Measurements from ENCODE around the gene RGS21.

The RGS21 gene

DNA sequence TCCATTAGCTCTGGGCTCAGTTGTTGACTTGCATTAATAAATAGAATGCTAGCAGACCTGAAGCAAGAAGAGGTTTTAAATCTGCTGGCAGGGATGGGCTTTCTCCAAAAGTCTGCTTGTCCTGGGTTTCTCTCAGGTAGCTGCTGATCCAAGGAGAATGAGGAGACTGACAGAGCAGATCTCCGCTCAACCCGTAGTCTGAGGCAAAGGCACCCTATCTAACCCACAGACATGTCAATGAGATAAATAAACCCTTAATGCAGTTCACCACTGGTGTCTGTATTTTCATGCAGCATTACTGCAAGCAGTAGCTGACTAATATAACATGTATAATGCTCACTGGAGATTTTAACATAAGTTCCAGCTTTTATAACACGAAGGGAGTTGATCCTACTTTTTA is 44.1 kb upstream of the RGS21 start:
- no peak for TF ChIP-seq EZH2phosphoT487 (IDR thresholded peaks at IDR 0.05; ENCODE audit: borderline replicate concordance)
- TF ChIP-seq, protein P1, sequence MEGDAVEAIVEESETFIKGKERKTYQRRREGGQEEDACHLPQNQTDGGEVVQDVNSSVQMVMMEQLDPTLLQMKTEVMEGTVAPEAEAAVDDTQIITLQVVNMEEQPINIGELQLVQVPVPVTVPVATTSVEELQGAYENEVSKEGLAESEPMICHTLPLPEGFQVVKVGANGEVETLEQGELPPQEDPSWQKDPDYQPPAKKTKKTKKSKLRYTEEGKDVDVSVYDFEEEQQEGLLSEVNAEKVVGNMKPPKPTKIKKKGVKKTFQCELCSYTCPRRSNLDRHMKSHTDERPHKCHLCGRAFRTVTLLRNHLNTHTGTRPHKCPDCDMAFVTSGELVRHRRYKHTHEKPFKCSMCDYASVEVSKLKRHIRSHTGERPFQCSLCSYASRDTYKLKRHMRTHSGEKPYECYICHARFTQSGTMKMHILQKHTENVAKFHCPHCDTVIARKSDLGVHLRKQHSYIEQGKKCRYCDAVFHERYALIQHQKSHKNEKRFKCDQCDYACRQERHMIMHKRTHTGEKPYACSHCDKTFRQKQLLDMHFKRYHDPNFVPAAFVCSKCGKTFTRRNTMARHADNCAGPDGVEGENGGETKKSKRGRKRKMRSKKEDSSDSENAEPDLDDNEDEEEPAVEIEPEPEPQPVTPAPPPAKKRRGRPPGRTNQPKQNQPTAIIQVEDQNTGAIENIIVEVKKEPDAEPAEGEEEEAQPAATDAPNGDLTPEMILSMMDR (conservative IDR thresholded peaks at IDR 0.05; ENCODE audit: low read length): no peak
- Histone ChIP-seq H4K20me1 (ENCODE audit: insufficient read depth, low read length, poor library complexity, severe bottlenecking) (no peaks in the 10 kb centered on the region), H3K4me3 (ENCODE audit: low read length, poor library complexity, severe bottlenecking) (no peak overlapping the region), H3K9me3 (ENCODE audit: insufficient read depth, low read depth, low read length) (no peaks in the 10 kb centered on the region), H3K4me2 (ENCODE audit: low read depth, low read length, poor library complexity, severe bottlenecking) (no peak overlapping the region), H3K9me2 (replicated peaks; ENCODE audit: low read depth, low read length) (no peaks in the 10 kb centered on the region), H3K36me3 (ENCODE audit: insufficient read depth, low read length) (no peaks in the 10 kb centered on the region), H3F3A (ENCODE audit: low read depth) (no peaks in the 10 kb centered on the region), H3K9ac (ENCODE audit: low read depth, low read length, poor library complexity, severe bottlenecking) (no peak overlapping the region), H3K79me2 (ENCODE audit: insufficient read depth, low read length) (no peaks in the 10 kb centered on the region), H2AFZ (ENCODE audit: low read length) (no peak overlapping the region), H3K27me3 (ENCODE audit: insufficient read depth, low read length, poor library complexity, severe bottlenecking) (no peaks in the 10 kb centered on the region), H3K4me1 (ENCODE audit: insufficient read depth, low read length, poor library complexity, severe bottlenecking) (peaks cover 6% of the 10 kb centered on the region)

DNA sequence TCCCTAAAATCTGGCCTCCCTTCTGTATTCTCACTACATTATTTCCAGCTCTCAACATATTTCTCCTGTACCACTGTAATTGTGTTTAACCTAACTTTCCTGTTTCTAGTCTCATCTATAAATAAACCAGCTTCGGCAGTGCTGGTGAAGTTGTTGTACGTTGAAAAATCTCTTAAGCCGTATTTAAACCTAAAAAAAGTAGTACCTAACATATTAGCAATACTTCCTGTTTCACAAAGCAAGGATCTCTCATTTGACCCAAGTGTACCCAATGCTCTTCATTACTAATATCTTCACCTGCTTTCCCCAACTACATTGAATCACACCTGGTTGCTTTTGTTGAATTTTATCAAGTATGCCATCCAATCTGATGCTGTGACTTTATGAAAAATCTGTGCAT is 42.2 kb upstream of the RGS21 start:
- H2AFZ ChIP-seq (ENCODE audit: low read length): no peak overlapping the region
- TF ChIP-seq, protein P1 (conservative IDR thresholded peaks at IDR 0.05; ENCODE audit: low read length): no peak
- TF ChIP-seq EZH2phosphoT487 (IDR thresholded peaks at IDR 0.05; ENCODE audit: borderline replicate concordance): no peak
- no peaks in the 10 kb centered on the region for H3K27me3 ChIP-seq (ENCODE audit: insufficient read depth, low read length, poor library complexity, severe bottlenecking)
- H3K4me1 ChIP-seq (ENCODE audit: insufficient read depth, low read length, poor library complexity, severe bottlenecking): peaks cover 6% of the 10 kb centered on the region
- no peak overlapping the region for H3K4me2 ChIP-seq (ENCODE audit: low read depth, low read length, poor library complexity, severe bottlenecking)
- no peaks in the 10 kb centered on the region for H3K36me3 ChIP-seq (ENCODE audit: insufficient read depth, low read length)
- no peaks in the 10 kb centered on the region for H3K9me3 ChIP-seq (ENCODE audit: insufficient read depth, low read depth, low read length)
- H3F3A ChIP-seq (ENCODE audit: low read depth): no peaks in the 10 kb centered on the region
- H3K79me2 ChIP-seq (ENCODE audit: insufficient read depth, low read length): no peaks in the 10 kb centered on the region
- no peak overlapping the region for H3K9ac ChIP-seq (ENCODE audit: low read depth, low read length, poor library complexity, severe bottlenecking)
- no peaks in the 10 kb centered on the region for H3K9me2 ChIP-seq (replicated peaks; ENCODE audit: low read depth, low read length)
- H4K20me1 ChIP-seq (ENCODE audit: insufficient read depth, low read length, poor library complexity, severe bottlenecking): no peaks in the 10 kb centered on the region
- no peak overlapping the region for H3K4me3 ChIP-seq (ENCODE audit: low read length, poor library complexity, severe bottlenecking)

DNA sequence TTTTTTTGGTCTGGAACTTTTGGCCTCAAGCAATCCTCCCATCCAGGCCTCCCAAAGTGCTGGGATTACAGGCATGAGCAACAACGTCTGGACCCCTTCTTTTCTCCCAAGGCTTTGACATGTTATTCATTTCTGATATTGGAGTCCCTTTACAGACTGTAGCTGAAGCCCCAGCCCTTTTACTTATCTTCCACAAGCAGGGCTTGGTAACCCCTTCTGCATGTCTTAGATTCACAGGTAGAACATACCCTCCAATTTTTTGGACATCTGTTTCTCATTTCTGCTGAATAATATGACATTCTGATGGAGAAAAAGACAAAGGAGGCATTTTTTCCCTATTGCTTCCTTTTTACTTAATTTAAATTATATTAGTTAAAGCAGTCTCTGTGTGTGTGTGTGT is 39.2 kb upstream of the RGS21 start:
- H2AFZ ChIP-seq (ENCODE audit: low read length): no peak overlapping the region
- H3K79me2 ChIP-seq (ENCODE audit: insufficient read depth, low read length): no peaks in the 10 kb centered on the region
- no peaks in the 10 kb centered on the region; the same call in 1 of the 2 replicates for H3K36me3 ChIP-seq (ENCODE audit: insufficient read depth, low read length)
- no peak overlapping the region for H3K4me3 ChIP-seq (ENCODE audit: low read length, poor library complexity, severe bottlenecking)
- no peak overlapping the region for H3K9ac ChIP-seq (ENCODE audit: low read depth, low read length, poor library complexity, severe bottlenecking)
- H4K20me1 ChIP-seq (ENCODE audit: insufficient read depth, low read length, poor library complexity, severe bottlenecking): no peaks in the 10 kb centered on the region
- TF ChIP-seq EZH2phosphoT487 (IDR thresholded peaks at IDR 0.05; ENCODE audit: borderline replicate concordance): no peak
- TF ChIP-seq, protein P1 (conservative IDR thresholded peaks at IDR 0.05; ENCODE audit: low read length): no peak
- H3K9me3 ChIP-seq (ENCODE audit: insufficient read depth, low read depth, low read length): peaks cover 16% of the 10 kb centered on the region; the same call in 1 of the 2 replicates
- H3K4me2 ChIP-seq (ENCODE audit: low read depth, low read length, poor library complexity, severe bottlenecking): no peak overlapping the region
- no peaks in the 10 kb centered on the region for H3K9me2 ChIP-seq (replicated peaks; ENCODE audit: low read depth, low read length)
- H3K4me1 ChIP-seq (ENCODE audit: insufficient read depth, low read length, poor library complexity, severe bottlenecking): peaks cover 6% of the 10 kb centered on the region
- H3K27me3 ChIP-seq (ENCODE audit: insufficient read depth, low read length, poor library complexity, severe bottlenecking): no peaks in the 10 kb centered on the region
- H3F3A ChIP-seq (ENCODE audit: low read depth): no peaks in the 10 kb centered on the region
